Left ventricle myocardium inferior (tissue), 1 donor: ENCODE results near the gene ALOX12. TPM values are rescaled to one million over a fixed set of nuclear protein-coding genes. Genes with fewer than 3 reads are reported as not detected.
A peak's percentile ranks its signal among the peaks of the same experiment; 100 is the strongest.

Experiments
- DNase-seq: peaks from one replicate; pipeline ENCODE4 v3.0.0-alpha.2; 2020
- H3K27ac ChIP-seq: fragments of 200-600 bp; replicated peaks from 2 replicates; pipeline ENCODE4 v1.8.0; 2021
- H3K27me3 ChIP-seq: fragments of 200-600 bp; 2 replicates; pipeline ENCODE4 v1.8.0; 2021; ENCODE audit warnings: low read depth
- H3K36me3 ChIP-seq: fragments of 200-600 bp; 2 replicates; pipeline ENCODE4 v1.8.0; 2021
- H3K4me1 ChIP-seq: fragments of 200-600 bp; 2 replicates; pipeline ENCODE4 v1.8.0; 2021
- H3K4me3 ChIP-seq: fragments of 200-600 bp; 2 replicates; pipeline ENCODE4 v1.8.0; 2021; ENCODE audit warnings: mild to moderate bottlenecking, moderate library complexity
- H3K9me3 ChIP-seq: fragments of 200-600 bp; replicated peaks from 2 replicates; pipeline ENCODE4 v1.8.0; 2021
- intact Hi-C: fragments of 100-400 bp; cut with micrococcal nuclease; formaldehyde crosslinking; loops from one replicate; pipeline ENCODE4 v1.11.0; 2022
- total RNA-seq: library from RNA; stranded (reverse); fragmentation: NEBNext Ultra II Directional; extraction: Animal tissue kit (Norgen Biotek cat#: 25700); gene quantifications from one replicate; pipeline ENCODE4 v1.2.1, GENCODE V29; 2021
- TF ChIP-seq, protein P1 (sequence below): fragments of 200-600 bp; IDR thresholded peaks from 2 replicates; pipeline ENCODE4 v1.8.0; 2021; ENCODE audit warnings: antibody characterized with exemption, mild to moderate bottlenecking, borderline replicate concordance
- donor health status: DM: no; HTN: yes; CAD: no; lungs with severe emphysema.

The ALOX12 gene
- total RNA-seq, 1 donor from 2014 or later, result not detected

- no peak overlapping the region for H3K4me3 ChIP-seq
- no peaks in the 10 kb centered on the region for H3K4me1 ChIP-seq
- TF ChIP-seq, protein P1, sequence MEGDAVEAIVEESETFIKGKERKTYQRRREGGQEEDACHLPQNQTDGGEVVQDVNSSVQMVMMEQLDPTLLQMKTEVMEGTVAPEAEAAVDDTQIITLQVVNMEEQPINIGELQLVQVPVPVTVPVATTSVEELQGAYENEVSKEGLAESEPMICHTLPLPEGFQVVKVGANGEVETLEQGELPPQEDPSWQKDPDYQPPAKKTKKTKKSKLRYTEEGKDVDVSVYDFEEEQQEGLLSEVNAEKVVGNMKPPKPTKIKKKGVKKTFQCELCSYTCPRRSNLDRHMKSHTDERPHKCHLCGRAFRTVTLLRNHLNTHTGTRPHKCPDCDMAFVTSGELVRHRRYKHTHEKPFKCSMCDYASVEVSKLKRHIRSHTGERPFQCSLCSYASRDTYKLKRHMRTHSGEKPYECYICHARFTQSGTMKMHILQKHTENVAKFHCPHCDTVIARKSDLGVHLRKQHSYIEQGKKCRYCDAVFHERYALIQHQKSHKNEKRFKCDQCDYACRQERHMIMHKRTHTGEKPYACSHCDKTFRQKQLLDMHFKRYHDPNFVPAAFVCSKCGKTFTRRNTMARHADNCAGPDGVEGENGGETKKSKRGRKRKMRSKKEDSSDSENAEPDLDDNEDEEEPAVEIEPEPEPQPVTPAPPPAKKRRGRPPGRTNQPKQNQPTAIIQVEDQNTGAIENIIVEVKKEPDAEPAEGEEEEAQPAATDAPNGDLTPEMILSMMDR, result no peak
- H3K27ac ChIP-seq, result no peak overlapping the region
- intact Hi-C loops, result loop anchor here (5.0 kb wide), 1 partner anchor 91 kb away; no protein-coding TSS in a partner anchor
- H3K27me3 ChIP-seq, result no peaks in the 10 kb centered on the region
- DNase-seq, result no peak
- peaks cover 55% of the 10 kb centered on the region for H3K36me3 ChIP-seq
- no peaks in the 10 kb centered on the region for H3K9me3 ChIP-seq
Observed at GRCh38 chr17:7003745-7004144, 7.9 kb downstream of the ALOX12 start.

DNA sequence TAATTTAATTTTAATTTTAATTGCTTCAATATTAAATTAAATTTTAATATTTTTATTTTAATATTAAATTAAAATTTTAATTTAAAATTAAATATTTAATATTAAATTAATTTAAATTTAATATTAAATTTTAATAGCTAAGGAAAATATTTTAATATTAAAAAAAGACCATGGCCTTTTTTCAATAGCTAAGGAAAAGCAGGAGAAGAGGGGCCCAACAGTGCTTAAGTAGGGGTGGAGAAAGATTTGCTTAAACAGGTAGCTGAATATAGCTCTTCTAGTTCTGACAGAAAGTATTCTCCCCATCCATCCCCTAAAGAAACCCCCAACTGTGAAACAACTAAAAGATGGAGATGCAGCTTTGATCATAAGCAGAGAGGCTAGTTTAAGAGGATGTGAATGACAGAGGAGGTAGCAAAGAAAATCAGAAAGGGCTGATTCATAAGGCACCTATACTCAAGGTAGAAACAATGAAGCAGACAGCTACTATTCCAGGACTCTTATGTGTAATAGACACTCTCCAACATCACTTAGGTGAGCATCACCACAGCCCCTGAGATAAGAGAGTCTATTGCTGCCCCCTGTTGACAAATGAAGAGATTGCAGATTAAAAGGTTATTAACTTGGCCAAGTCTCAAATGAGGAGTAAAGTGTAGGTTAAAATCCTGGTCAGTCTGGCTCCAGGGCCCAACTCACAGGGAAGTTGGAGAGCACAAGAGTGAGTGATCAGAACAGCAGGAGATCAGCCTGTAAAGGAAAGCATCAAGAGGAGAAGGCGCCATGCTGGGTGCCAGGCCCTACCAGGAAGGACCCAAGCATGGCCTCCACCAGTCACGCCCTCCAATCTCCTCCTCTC is 8.8 kb downstream of the ALOX12 start:
- intact Hi-C loops, result loop anchor here (5.0 kb wide), 1 partner anchor 92 kb away; no protein-coding TSS in a partner anchor
- Histone ChIP-seq H3K4me3 (no peak overlapping the region), H3K36me3 (peaks cover 50% of the 10 kb centered on the region), H3K27ac (no peak overlapping the region), H3K4me1 (peaks cover 1% of the 10 kb centered on the region), H3K9me3 (no peaks in the 10 kb centered on the region), H3K27me3 (no peaks in the 10 kb centered on the region)
- TF ChIP-seq, protein P1, result peak; percentile 79
- DNase-seq, result no peak

DNA sequence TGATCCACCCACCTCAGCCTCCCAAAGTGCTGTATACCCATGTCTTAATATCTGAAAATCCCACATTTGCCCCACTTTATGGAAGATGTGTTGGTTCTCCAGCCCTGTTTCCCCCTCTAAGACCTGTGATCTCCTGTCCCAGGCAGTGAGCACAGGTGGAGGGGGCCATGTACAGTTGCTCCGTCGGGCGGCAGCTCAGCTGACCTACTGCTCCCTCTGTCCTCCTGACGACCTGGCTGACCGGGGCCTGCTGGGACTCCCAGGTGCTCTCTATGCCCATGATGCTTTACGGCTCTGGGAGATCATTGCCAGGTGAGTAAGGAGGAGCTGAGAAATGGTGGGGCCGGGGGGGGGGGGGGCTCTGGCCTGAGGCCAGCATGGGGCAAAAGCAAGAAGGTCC is 9.9 kb downstream of the ALOX12 start:
- Histone ChIP-seq H3K9me3 (no peaks in the 10 kb centered on the region), H3K36me3 (peaks cover 43% of the 10 kb centered on the region), H3K4me3 (no peak overlapping the region), H3K27ac (no peak overlapping the region), H3K27me3 (no peaks in the 10 kb centered on the region), H3K4me1 (peaks cover 12% of the 10 kb centered on the region)
- TF ChIP-seq, protein P1, result no peak
- DNase-seq, result no peak
- intact Hi-C loops, result no loop called here

DNA sequence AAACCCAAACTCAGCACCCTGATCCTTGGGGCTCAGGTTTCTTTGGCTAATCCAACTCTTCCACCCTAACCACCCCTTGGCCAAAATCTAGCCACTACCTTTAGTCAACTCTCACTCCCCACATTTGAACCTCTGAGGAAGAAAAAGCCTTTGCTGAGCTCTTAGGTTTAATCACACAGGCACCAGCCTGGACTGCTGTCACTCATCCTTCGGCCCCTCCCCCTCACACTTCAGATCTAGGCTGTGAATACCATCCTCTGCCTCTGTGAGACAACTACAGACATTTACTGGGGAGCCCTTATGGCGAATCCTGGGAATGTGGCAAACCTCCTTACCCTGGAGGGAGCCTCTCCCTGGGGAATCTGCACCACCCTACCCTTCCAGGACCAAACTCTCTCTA is 11.3 kb downstream of the ALOX12 start:
- no peaks in the 10 kb centered on the region for H3K27me3 ChIP-seq
- no peaks in the 10 kb centered on the region for H3K9me3 ChIP-seq
- TF ChIP-seq, protein P1, result no peak
- H3K4me1 ChIP-seq, result peaks cover 26% of the 10 kb centered on the region
- no peak overlapping the region for H3K27ac ChIP-seq
- no peak overlapping the region for H3K4me3 ChIP-seq
- DNase-seq, result no peak
- H3K36me3 ChIP-seq, result peaks cover 28% of the 10 kb centered on the region
- intact Hi-C loops, result no loop called here

DNA sequence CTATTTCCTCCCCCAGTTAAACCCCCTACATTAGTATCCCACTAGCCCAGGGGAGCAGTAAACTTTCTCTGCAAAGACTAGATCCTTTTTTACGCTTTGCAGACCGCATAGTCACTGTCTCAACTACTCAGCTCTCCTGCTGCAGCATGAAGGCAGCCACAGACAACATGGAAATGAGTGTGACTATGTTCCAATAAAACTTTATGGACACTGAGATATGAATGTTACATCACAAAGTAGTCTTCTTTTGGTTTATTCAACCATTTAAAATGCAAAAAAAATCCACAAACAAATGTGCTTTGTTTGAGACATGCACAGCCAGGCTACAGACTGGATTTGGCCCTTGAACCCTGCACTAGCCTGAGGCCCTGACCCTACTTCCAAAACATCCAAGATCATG is 14.7 kb downstream of the ALOX12 start:
- no peak overlapping the region for H3K27ac ChIP-seq
- peaks cover 55% of the 10 kb centered on the region for H3K4me1 ChIP-seq
- H3K4me3 ChIP-seq, result peak overlapping the region; percentile 83

More for the DNA sequence above, 14.7 kb downstream of the ALOX12 start:
- intact Hi-C loops, result no loop called here
- Histone ChIP-seq H3K9me3 (no peaks in the 10 kb centered on the region), H3K36me3 (peaks cover 13% of the 10 kb centered on the region), H3K27me3 (no peaks in the 10 kb centered on the region)
- TF ChIP-seq, protein P1, result no peak
- DNase-seq, result no peak
